ENCODE measurements around the gene PRKAR1B.

DNA sequence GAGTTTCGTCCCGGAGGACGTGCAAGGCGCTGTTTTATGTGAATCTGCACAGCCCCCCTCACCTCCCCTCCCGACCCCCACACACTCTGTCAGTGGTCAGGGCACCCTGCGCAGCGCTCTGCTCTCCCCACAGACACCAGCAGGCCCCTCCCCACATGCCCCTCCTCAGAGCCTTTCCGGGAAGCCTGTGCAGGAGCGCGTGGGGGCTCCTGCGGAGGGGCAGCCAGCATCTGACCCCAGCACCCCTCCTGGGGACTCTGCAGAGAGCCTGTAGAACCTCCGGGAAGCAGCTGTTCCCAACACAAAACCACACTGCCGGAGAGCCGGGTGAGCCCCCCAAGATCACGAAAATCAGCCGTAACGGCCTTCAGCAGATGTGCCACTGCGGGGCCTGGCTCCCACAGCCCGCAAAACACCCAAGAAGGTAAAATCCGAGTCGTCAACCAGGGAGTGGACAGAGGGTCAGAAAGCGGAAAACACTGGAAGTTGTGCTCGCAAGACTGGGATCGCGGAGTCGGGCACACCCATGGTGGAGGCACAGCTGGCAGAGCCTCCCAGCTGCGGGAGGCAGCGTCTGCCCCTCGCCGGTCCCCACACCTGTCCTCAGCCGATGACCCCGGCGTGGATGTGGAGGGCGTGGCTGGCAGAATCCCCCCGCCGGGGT is 153.7 kb downstream of the PRKAR1B start:
- TF ChIP-seq POLR2A (IDR thresholded peaks at IDR 0.05), result no peak
- no peak for TF ChIP-seq POLR2AphosphoS5 (IDR thresholded peaks at IDR 0.05)
- TF ChIP-seq, protein P1, sequence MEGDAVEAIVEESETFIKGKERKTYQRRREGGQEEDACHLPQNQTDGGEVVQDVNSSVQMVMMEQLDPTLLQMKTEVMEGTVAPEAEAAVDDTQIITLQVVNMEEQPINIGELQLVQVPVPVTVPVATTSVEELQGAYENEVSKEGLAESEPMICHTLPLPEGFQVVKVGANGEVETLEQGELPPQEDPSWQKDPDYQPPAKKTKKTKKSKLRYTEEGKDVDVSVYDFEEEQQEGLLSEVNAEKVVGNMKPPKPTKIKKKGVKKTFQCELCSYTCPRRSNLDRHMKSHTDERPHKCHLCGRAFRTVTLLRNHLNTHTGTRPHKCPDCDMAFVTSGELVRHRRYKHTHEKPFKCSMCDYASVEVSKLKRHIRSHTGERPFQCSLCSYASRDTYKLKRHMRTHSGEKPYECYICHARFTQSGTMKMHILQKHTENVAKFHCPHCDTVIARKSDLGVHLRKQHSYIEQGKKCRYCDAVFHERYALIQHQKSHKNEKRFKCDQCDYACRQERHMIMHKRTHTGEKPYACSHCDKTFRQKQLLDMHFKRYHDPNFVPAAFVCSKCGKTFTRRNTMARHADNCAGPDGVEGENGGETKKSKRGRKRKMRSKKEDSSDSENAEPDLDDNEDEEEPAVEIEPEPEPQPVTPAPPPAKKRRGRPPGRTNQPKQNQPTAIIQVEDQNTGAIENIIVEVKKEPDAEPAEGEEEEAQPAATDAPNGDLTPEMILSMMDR (IDR thresholded peaks at IDR 0.05), result no peak

Data from stomach (tissue), 4 donors.